Testis (tissue), 2 donors: ENCODE results near the gene GRHL3.

Experiments
- CTCF ChIP-seq, 3 experiments: fragments of 450-650 bp in 2 of 3; fragments of 200-600 bp in 1 of 3; sonication (generic) in 1 of 3; IDR thresholded peaks; one replicate each; pipeline ENCODE4 v1.5.1; 2016 to 2019; ENCODE audit warnings: antibody characterized with exemption in 3 of 3, mild to moderate bottlenecking in 2 of 3, moderate library complexity in 1 of 3
- POLR2A ChIP-seq: fragments of 450-650 bp; IDR thresholded peaks from one replicate; pipeline ENCODE4 v1.6.1; 2017; ENCODE audit warnings: antibody characterized with exemption, mild to moderate bottlenecking, moderate library complexity

GRCh38 chr1:24283326-24284155, 35.6 kb upstream of the GRHL3 start:
- TF ChIP-seq CTCF (IDR thresholded peaks at IDR 0.05), result no peak
- TF ChIP-seq POLR2A, result no peak
